Esophagus muscularis mucosa (tissue), 3 donors: ENCODE results near the gene GPR12.

Experiments
- CTCF ChIP-seq, 3 experiments: fragments of 200-600 bp in 2 of 3; fragments of 450-650 bp in 1 of 3; sonication (generic) in 2 of 3; IDR thresholded peaks; one replicate each; pipeline ENCODE4 v1.5.1; 2017 to 2019; ENCODE audit warnings: antibody characterized with exemption in 3 of 3, mild to moderate bottlenecking in 2 of 3, moderate library complexity in 1 of 3
- POLR2A ChIP-seq: fragments of 450-650 bp; IDR thresholded peaks from one replicate; pipeline ENCODE4 v1.6.1; 2017; ENCODE audit warnings: antibody characterized with exemption, moderate library complexity, mild to moderate bottlenecking, low read depth

GRCh38 chr13:26706381-26706780, 54.2 kb downstream of the GPR12 start:
- TF ChIP-seq CTCF (IDR thresholded peaks at IDR 0.05) (no peak), POLR2A (no peak)
